ENCODE measurements around the gene LIPC.

DNA sequence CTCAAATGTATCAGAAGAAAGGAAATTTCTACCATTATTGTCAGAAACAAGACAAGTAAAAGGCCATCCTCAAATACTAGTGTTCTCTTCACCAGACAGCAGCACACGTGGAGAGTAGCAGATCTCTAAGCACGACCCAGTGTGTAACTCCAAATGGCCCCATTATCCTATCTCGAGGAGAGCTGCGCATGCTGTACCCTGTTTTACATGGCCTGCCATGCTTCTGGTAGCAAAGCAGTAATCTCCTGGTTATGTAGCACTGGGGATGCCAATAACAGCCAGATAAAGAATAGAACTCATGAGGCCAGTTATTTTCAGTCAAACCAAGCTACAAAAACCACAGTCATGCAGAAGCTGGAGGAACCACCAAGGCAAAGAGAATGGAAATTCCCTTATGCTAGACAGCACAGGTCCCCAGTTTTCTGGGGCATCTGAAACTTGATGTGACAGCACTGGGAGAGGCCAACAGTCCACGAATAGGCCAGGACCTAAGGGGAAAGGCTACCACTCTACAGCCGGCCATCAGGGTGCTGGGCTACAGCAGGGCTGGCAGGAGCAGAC is 73.0 kb downstream of the LIPC start:
- TF ChIP-seq, protein P1, sequence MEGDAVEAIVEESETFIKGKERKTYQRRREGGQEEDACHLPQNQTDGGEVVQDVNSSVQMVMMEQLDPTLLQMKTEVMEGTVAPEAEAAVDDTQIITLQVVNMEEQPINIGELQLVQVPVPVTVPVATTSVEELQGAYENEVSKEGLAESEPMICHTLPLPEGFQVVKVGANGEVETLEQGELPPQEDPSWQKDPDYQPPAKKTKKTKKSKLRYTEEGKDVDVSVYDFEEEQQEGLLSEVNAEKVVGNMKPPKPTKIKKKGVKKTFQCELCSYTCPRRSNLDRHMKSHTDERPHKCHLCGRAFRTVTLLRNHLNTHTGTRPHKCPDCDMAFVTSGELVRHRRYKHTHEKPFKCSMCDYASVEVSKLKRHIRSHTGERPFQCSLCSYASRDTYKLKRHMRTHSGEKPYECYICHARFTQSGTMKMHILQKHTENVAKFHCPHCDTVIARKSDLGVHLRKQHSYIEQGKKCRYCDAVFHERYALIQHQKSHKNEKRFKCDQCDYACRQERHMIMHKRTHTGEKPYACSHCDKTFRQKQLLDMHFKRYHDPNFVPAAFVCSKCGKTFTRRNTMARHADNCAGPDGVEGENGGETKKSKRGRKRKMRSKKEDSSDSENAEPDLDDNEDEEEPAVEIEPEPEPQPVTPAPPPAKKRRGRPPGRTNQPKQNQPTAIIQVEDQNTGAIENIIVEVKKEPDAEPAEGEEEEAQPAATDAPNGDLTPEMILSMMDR (IDR thresholded peaks at IDR 0.05; ENCODE audit: extremely low read depth in 1 of 2, insufficient read depth in 1 of 2, low read depth in 1 of 2, low read length in 2 of 2), result no peak
- no peak for TF ChIP-seq POLR2A (IDR thresholded peaks at IDR 0.05; ENCODE audit: low read depth, low read length)
- no peak for TF ChIP-seq EZH2 (IDR thresholded peaks at IDR 0.05; ENCODE audit: borderline replicate concordance, low read depth, low read length, severe bottlenecking)
- no peak for TF ChIP-seq POLR2AphosphoS5 (IDR thresholded peaks at IDR 0.05; ENCODE audit: insufficient read depth, low read depth, low read length)

Measured in endothelial cell of umbilical vein (primary cell).